DND-41 (cell line): ENCODE measurements around the gene NBL1.

Experiments
- EZH2 ChIP-seq: IDR thresholded peaks from 3 replicates; pipeline ENCODE4 v1.6.1; 2012; ENCODE audit warnings: borderline replicate concordance, low read depth, mild to moderate bottlenecking, moderate library complexity, low read length, inconsistent platforms; ENCODE audit not compliant: severe bottlenecking
- TF ChIP-seq, protein P1 (sequence below): IDR thresholded peaks from 2 replicates; pipeline ENCODE4 v1.5.1; 2012; ENCODE audit warnings: borderline replicate concordance, low read length, moderate library complexity, mild to moderate bottlenecking; ENCODE audit not compliant: poor library complexity, severe bottlenecking; ENCODE audit errors: extremely low read depth

DNA sequence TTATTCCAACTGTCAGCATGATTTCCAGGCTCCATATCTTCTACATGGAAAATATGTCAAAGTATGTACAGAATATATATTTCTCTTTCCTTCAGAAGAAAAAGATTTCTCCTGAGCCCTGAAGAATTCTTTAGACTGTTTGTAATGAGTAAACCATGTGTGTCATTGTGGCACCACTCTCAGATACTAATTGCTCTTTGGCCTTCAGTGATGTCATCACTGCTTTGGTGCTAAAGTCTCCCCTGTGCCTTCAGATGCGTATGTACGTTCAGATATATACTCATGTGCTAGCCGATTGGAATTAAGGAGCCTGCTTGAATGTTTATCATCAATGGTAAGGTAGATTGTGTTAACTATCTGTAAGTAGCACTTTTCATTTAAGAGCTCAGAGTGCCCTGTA is 20.6 kb upstream of the NBL1 start:
- TF ChIP-seq EZH2: no peak
- TF ChIP-seq, protein P1, sequence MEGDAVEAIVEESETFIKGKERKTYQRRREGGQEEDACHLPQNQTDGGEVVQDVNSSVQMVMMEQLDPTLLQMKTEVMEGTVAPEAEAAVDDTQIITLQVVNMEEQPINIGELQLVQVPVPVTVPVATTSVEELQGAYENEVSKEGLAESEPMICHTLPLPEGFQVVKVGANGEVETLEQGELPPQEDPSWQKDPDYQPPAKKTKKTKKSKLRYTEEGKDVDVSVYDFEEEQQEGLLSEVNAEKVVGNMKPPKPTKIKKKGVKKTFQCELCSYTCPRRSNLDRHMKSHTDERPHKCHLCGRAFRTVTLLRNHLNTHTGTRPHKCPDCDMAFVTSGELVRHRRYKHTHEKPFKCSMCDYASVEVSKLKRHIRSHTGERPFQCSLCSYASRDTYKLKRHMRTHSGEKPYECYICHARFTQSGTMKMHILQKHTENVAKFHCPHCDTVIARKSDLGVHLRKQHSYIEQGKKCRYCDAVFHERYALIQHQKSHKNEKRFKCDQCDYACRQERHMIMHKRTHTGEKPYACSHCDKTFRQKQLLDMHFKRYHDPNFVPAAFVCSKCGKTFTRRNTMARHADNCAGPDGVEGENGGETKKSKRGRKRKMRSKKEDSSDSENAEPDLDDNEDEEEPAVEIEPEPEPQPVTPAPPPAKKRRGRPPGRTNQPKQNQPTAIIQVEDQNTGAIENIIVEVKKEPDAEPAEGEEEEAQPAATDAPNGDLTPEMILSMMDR: no peak
